K562 (cell line): Measurements from ENCODE around the gene USP2. TPM values are rescaled to one million over a fixed set of nuclear protein-coding genes. Genes with fewer than 3 reads are reported as not detected.

Experiments used
- ELF2 ChIP-seq: fragments of 250-450 bp; sonication (Bioruptor Pico); IDR thresholded peaks from 2 replicates; pipeline ENCODE4 v1.5.0; 2021; ENCODE audit warnings: mild to moderate bottlenecking
- ETV5 ChIP-seq: sonication (generic); formaldehyde crosslinking; IDR thresholded peaks from 2 replicates; pipeline ENCODE4 v1.4.0; 2020; ENCODE audit warnings: low read depth, mild to moderate bottlenecking, missing genetic modification reagents
- FIP1L1 ChIP-seq: fragments of 200-400 bp; formaldehyde crosslinking; IDR thresholded peaks from 2 replicates; pipeline ENCODE4 v1.6.1; 2018; ENCODE audit warnings: mild to moderate bottlenecking, low read depth, low read length; ENCODE audit not compliant: poor library complexity, severe bottlenecking
- FOXP1 ChIP-seq: sonication (generic); formaldehyde crosslinking; IDR thresholded peaks from 2 replicates; pipeline ENCODE4 v1.8.0; 2022; ENCODE audit warnings: mild to moderate bottlenecking, missing genetic modification reagents
- GABPA ChIP-seq: fragments of 200-800 bp; sonication (Bioruptor generic); conservative IDR thresholded peaks from 2 replicates; pipeline ENCODE4 v1.6.1; 2016; ENCODE audit warnings: low read depth, missing genetic modification characterization, missing compliant biosample characterization
- HMGN3 ChIP-seq: IDR thresholded peaks from 2 replicates; pipeline ENCODE4 v1.6.1; 2011; ENCODE audit warnings: borderline replicate concordance, low read depth, mild to moderate bottlenecking, mixed read lengths, low read length; ENCODE audit not compliant: insufficient read length; ENCODE audit errors: extremely low read depth
- KAT8 ChIP-seq: fragments of 450-650 bp; IDR thresholded peaks from 2 replicates; pipeline ENCODE4 v1.6.1; 2016; ENCODE audit warnings: low read depth, mild to moderate bottlenecking
- MBD2 ChIP-seq: sonication (generic); IDR thresholded peaks from 2 replicates; pipeline ENCODE4 v1.6.1; 2016; ENCODE audit warnings: low read depth, borderline replicate concordance
- MCM5 ChIP-seq: fragments of 450-650 bp; IDR thresholded peaks from 2 replicates; pipeline ENCODE4 v1.6.1; 2016; ENCODE audit warnings: low read depth
- NELFE ChIP-seq: IDR thresholded peaks from 2 replicates; pipeline ENCODE4 v1.6.1; 2011; ENCODE audit warnings: mild to moderate bottlenecking; ENCODE audit not compliant: insufficient read depth, insufficient read length
- SMARCA5 ChIP-seq: fragments of 450-650 bp; IDR thresholded peaks from 2 replicates; pipeline ENCODE4 v1.6.1; 2016
- TAF1 ChIP-seq: IDR thresholded peaks from 2 replicates; pipeline ENCODE4 v1.6.1; 2011; ENCODE audit warnings: mild to moderate bottlenecking, low read length, moderate library complexity; ENCODE audit not compliant: insufficient read depth, control insufficient read depth, severe bottlenecking; ENCODE audit errors: extremely low read depth
- TOE1 ChIP-seq, 2 experiments: fragments of 450-650 bp in 1 of 2; sonication (generic) in 1 of 2; formaldehyde crosslinking in 1 of 2; IDR thresholded peaks; 2 replicates each; pipeline versions ENCODE4 v1.7.1 to v1.8.0; 2016 to 2022; ENCODE audit warnings: borderline replicate concordance in 2 of 2, mild to moderate bottlenecking in 2 of 2, antibody characterized with exemption in 1 of 2, inconsistent platforms in 1 of 2, low read depth in 1 of 2, missing genetic modification reagents in 1 of 2, moderate library complexity in 1 of 2
- ZC3H8 ChIP-seq: fragments of 450-650 bp; IDR thresholded peaks from 2 replicates; pipeline ENCODE4 v1.6.1; 2017
- polyA plus RNA-seq, 8 experiments: library from polyadenylated mRNA; depleted of rRNA in 4 of 8; stranded (reverse) in 5 of 8; unstranded in 3 of 8; fragments of >200 nt; fragmentation: Nextera tagmentation in 2 of 8; fragmentation: Illumina TruSeq in 1 of 8; extraction: Ambion mirVana in 2 of 8; extraction: Trizol in 1 of 8; gene quantifications; 2 replicates each; pipeline versions ENCODE4 v1.2.1 to v1.2.3, GENCODE V29; 2011 to 2014; ENCODE audit warnings: inconsistent platforms in 1 of 8, missing spikeins in 1 of 8
- total RNA-seq, 7 experiments: library from RNA; depleted of rRNA in 6 of 7; stranded (reverse); fragments of >200 nt in 6 of 7; fragmentation: Illumina TruSeq in 2 of 7; extraction: Trizol in 2 of 7; gene quantifications; 2 replicates each; pipeline versions ENCODE4 v1.2.1 to v1.2.3, GENCODE V29; 2011 to 2021; ENCODE audit warnings: low replicate concordance in 1 of 7
- TF ChIP-seq, protein P1 (sequence below), 2 experiments: IDR thresholded peaks; 2 replicates each; pipeline ENCODE4 v1.6.1; 2012; ENCODE audit warnings: improper control_type of control experiment in 2 of 2, low read depth in 2 of 2, low read length in 2 of 2, borderline replicate concordance in 1 of 2
- TF ChIP-seq, protein P2 (sequence below), 2 experiments: fragments of 250-450 bp in 1 of 2; fragments of 450-650 bp in 1 of 2; sonication (Bioruptor Pico) in 1 of 2; IDR thresholded peaks; 2 replicates each; pipeline versions ENCODE4 v1.6.1 to v1.8.0; 2016 to 2021; ENCODE audit warnings: mild to moderate bottlenecking in 2 of 2, moderate library complexity in 2 of 2, missing compliant biosample characterization in 1 of 2, missing genetic modification characterization in 1 of 2
- TF ChIP-seq, protein P3 (sequence below): fragments of 450-650 bp; IDR thresholded peaks from 2 replicates; pipeline ENCODE4 v1.6.1; 2016
- TF ChIP-seq, protein P4 (sequence below): fragments of 450-650 bp; IDR thresholded peaks from 2 replicates; pipeline ENCODE4 v1.6.1; 2014; ENCODE audit warnings: low read depth, mild to moderate bottlenecking, moderate library complexity, borderline replicate concordance
- TF ChIP-seq, protein P5 (sequence below): fragments of 200-800 bp; sonication (Bioruptor generic); IDR thresholded peaks from 2 replicates; pipeline ENCODE4 v1.6.1; 2017; ENCODE audit warnings: missing genetic modification characterization, missing compliant biosample characterization

The USP2 gene
- total and polyA plus RNA-seq, 9 of the 15 experiments (the other 6 are each of a cell fraction or from before 2014, with no cell fraction given), result 2.8 to 16.9 (median 3.9) TPM

DNA sequence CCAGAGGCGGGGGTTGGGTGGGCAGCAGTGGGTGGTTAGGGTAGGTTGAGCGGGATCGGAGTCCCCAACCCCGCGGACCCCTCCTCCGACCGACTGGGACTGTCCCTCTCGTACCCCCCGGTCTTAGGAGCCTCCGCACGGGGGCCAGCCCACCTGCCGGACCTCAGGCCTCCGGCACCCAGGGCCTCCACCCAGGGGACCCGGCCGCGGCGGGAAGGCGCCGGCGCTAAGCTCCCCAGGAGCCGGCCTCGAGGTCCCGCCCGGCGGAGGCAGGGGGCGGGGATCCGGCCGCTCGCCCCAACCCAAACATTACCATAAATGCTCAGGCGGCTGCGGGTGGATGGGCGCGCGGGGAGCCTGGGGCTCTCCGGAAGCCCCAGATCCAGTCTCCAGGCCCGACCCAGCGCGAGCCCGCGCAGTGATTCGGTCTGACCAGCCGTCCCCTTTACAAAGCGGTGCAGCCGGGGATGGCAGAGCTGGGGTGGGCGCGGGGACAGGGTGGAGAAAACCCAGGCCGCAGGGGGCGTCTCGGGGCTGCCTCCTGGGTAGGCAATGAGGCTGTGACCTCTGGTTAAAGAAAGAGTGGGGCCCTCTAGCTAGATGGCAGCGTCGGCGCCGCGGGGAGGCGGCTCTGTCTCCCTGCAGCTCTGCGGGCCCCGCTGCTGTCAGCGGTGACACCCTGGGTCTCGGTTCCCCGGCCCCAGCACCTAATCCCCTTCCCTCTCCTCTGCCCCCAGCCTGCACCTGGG is 60.5 kb downstream of the USP2 start (continued):
- TF ChIP-seq, protein P1, sequence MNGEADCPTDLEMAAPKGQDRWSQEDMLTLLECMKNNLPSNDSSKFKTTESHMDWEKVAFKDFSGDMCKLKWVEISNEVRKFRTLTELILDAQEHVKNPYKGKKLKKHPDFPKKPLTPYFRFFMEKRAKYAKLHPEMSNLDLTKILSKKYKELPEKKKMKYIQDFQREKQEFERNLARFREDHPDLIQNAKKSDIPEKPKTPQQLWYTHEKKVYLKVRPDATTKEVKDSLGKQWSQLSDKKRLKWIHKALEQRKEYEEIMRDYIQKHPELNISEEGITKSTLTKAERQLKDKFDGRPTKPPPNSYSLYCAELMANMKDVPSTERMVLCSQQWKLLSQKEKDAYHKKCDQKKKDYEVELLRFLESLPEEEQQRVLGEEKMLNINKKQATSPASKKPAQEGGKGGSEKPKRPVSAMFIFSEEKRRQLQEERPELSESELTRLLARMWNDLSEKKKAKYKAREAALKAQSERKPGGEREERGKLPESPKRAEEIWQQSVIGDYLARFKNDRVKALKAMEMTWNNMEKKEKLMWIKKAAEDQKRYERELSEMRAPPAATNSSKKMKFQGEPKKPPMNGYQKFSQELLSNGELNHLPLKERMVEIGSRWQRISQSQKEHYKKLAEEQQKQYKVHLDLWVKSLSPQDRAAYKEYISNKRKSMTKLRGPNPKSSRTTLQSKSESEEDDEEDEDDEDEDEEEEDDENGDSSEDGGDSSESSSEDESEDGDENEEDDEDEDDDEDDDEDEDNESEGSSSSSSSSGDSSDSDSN (IDR thresholded peaks at IDR 0.05; ENCODE audit: borderline replicate concordance in 1 of 2, low read depth in 2 of 2, low read length in 2 of 2), result peak; percentile 92 to 96; a peak in 3 of 4 replicates
- TF ChIP-seq MCM5 (no peak), KAT8 (no peak), SMARCA5 (no peak), MBD2 (peak; percentile 47; the same call in 1 of the 2 replicates), HMGN3 (peak; percentile 43), FIP1L1 (peak; percentile 64), FOXP1 (CRISPR knock-in tag) (no peak), NELFE (no peak), ETV5 (0 out of 2 replicates have a peak, but pooled peaks have one; percentile 35), ELF2 (CRISPR knock-in tag) (peak; percentile 16; the same call in 1 of the 2 replicates), ZC3H8 (no peak), GABPA (tag) (peak; percentile 54), TOE1 (IDR thresholded peaks at IDR 0.05; ENCODE audit: borderline replicate concordance) (no peak), TOE1 (CRISPR knock-in tag; IDR thresholded peaks at IDR 0.05; ENCODE audit: borderline replicate concordance, low read depth) (no peak), TAF1 (peak; percentile 85)
- TF ChIP-seq, protein P2, sequence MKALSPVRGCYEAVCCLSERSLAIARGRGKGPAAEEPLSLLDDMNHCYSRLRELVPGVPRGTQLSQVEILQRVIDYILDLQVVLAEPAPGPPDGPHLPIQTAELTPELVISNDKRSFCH (CRISPR knock-in tag; IDR thresholded peaks at IDR 0.05), result no peak
- TF ChIP-seq, protein P2 (tag; IDR thresholded peaks at IDR 0.05), result peak; percentile 21; the same call in 1 of the 2 replicates
- TF ChIP-seq, protein P3, sequence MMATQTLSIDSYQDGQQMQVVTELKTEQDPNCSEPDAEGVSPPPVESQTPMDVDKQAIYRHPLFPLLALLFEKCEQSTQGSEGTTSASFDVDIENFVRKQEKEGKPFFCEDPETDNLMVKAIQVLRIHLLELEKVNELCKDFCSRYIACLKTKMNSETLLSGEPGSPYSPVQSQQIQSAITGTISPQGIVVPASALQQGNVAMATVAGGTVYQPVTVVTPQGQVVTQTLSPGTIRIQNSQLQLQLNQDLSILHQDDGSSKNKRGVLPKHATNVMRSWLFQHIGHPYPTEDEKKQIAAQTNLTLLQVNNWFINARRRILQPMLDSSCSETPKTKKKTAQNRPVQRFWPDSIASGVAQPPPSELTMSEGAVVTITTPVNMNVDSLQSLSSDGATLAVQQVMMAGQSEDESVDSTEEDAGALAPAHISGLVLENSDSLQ, result no peak
- TF ChIP-seq, protein P4, sequence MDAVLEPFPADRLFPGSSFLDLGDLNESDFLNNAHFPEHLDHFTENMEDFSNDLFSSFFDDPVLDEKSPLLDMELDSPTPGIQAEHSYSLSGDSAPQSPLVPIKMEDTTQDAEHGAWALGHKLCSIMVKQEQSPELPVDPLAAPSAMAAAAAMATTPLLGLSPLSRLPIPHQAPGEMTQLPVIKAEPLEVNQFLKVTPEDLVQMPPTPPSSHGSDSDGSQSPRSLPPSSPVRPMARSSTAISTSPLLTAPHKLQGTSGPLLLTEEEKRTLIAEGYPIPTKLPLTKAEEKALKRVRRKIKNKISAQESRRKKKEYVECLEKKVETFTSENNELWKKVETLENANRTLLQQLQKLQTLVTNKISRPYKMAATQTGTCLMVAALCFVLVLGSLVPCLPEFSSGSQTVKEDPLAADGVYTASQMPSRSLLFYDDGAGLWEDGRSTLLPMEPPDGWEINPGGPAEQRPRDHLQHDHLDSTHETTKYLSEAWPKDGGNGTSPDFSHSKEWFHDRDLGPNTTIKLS, result no peak
- TF ChIP-seq, protein P5, sequence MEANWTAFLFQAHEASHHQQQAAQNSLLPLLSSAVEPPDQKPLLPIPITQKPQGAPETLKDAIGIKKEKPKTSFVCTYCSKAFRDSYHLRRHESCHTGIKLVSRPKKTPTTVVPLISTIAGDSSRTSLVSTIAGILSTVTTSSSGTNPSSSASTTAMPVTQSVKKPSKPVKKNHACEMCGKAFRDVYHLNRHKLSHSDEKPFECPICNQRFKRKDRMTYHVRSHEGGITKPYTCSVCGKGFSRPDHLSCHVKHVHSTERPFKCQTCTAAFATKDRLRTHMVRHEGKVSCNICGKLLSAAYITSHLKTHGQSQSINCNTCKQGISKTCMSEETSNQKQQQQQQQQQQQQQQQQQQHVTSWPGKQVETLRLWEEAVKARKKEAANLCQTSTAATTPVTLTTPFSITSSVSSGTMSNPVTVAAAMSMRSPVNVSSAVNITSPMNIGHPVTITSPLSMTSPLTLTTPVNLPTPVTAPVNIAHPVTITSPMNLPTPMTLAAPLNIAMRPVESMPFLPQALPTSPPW (CRISPR knock-in tag), result peak; percentile 47
